ENCODE data around the gene PRKAR1B.
A peak's percentile ranks its signal among the peaks of the same experiment; 100 is the strongest.
"Not testable (repeated sequence)": the region's sequence is repeated elsewhere in the genome, so short reads cannot be mapped to it uniquely, and the experiment has no call there.

PRKAR1B gene

DNA sequence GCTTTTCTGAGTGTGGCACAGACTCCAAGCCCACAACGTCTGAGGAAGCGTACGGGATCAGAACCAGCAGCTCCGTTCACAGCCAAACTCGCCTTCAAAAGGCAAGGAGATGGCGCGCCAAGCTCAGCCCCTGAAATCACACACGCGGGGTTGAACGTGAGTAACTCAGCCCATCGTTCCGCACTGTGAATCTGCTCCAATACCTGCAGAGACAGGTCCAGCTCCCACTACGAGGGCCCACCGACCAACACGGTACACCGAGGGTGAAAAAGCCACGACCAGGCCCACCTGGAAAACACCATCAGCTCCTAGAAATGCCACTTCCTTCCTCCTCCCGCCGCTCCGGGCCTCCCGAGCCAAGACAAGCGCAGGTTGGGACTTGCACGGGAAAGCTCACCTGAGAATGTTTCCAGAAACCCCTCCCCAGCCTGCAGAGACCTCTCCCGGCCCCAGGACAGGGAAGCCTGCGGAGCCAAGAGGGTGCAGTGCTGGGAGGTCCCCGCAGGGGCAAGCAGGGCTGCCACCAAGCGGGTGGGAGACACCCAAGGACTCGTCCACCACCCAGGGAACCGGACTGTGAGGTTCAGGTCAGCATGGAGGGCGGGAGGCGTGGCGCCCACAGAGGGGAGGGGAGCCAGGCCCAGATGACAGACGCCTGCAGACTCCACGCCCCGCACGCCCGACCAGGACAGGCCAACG, 113.5 kb downstream of the PRKAR1B start:
- no peaks in the 10 kb centered on the region for H3K4me1 ChIP-seq (ENCODE audit: control insufficient read depth, insufficient read depth, low read length)

DNA sequence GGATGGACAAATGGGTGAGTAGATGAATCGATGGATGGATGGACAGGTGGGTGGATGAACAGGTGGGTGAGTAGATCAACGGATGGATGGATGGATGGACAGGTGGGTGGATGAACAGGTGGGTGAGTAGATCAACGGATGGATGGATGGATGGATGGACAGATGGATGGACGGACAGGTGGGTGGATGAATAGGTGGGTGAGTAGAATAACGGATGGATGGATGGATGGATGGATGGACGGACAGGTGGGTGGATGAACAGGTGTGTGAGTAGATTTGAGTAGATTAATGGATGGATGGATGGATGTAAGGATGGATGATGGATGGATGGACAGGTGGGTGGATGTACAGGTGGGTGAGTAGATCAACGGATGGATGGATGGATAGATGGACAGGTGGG, 115.2 kb downstream of the PRKAR1B start:
- CTCF ChIA-PET; H3K4me3 ChIP-seq (ENCODE audit: low read depth, low read length); H3K36me3 ChIP-seq (ENCODE audit: control insufficient read depth in 2 of 2, insufficient read depth in 1 of 2, low read length in 2 of 2); POLR2A ChIA-PET; H3K9me3 ChIP-seq (ENCODE audit: control insufficient read depth, insufficient read depth, low read depth, low read length); H3K4me1 ChIP-seq (ENCODE audit: control insufficient read depth, insufficient read depth, low read length); H3K27ac ChIP-seq (ENCODE audit: extremely low read depth, low read depth, low read length): not testable (repeated sequence)
- TF ChIP-seq SCRT2 (tag by site-specific recombination; IDR thresholded peaks at IDR 0.05) (peak; percentile 77), ZBTB17 (tag by site-specific recombination; IDR thresholded peaks at IDR 0.05) (peak; percentile 76), SCRT1 (tag by site-specific recombination; IDR thresholded peaks at IDR 0.05; ENCODE audit: borderline replicate concordance) (peak; percentile 99), ZNF366 (tag by site-specific recombination; conservative IDR thresholded peaks at IDR 0.05) (peak; percentile 67; the same call in 1 of the 2 replicates), EGR2 (tag by site-specific recombination; IDR thresholded peaks at IDR 0.05; ENCODE audit: low read depth) (peak; percentile 67), ZEB2 (tag by site-specific recombination; IDR thresholded peaks at IDR 0.05) (0 out of 2 replicates have a peak, but pooled peaks have one; percentile 34)

More for the DNA sequence above, 113.5 kb downstream of the PRKAR1B start:
- H3K36me3 ChIP-seq (ENCODE audit: control insufficient read depth in 2 of 2, insufficient read depth in 1 of 2, low read length in 2 of 2): no peaks in the 10 kb centered on the region
- no peaks in the 10 kb centered on the region for H3K9me3 ChIP-seq (ENCODE audit: control insufficient read depth, insufficient read depth, low read depth, low read length)
- no peak overlapping the region for H3K4me3 ChIP-seq (ENCODE audit: low read depth, low read length)
- ChIA-PET CTCF (interaction anchor here (0.8 kb wide), 1 partner anchor 499 kb away, joined by 3 read pairs; no protein-coding TSS in a partner anchor), POLR2A (no interaction called here)
- TF ChIP-seq ZNF175 (tag by site-specific recombination; IDR thresholded peaks at IDR 0.05) (no peak), ZNF473 (tag by site-specific recombination; IDR thresholded peaks at IDR 0.05) (no peak), ZNF121 (tag by site-specific recombination; IDR thresholded peaks at IDR 0.05) (no peak), ZNF837 (tag by site-specific recombination; IDR thresholded peaks at IDR 0.05) (no peak)
- TF ChIP-seq, protein P1, sequence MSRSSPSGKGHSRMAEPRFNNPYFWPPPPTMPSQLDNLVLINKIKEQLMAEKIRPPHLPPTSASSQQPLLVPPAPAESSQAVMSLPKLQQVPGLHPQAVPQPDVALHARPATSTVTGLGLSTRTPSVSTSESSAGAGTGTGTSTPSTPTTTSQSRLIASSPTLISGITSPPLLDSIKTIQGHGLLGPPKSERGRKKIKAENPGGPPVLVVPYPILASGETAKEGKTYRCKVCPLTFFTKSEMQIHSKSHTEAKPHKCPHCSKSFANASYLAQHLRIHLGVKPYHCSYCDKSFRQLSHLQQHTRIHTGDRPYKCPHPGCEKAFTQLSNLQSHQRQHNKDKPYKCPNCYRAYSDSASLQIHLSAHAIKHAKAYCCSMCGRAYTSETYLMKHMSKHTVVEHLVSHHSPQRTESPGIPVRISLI (tag by site-specific recombination; IDR thresholded peaks at IDR 0.05): no peak
- TF ChIP-seq, protein P2, sequence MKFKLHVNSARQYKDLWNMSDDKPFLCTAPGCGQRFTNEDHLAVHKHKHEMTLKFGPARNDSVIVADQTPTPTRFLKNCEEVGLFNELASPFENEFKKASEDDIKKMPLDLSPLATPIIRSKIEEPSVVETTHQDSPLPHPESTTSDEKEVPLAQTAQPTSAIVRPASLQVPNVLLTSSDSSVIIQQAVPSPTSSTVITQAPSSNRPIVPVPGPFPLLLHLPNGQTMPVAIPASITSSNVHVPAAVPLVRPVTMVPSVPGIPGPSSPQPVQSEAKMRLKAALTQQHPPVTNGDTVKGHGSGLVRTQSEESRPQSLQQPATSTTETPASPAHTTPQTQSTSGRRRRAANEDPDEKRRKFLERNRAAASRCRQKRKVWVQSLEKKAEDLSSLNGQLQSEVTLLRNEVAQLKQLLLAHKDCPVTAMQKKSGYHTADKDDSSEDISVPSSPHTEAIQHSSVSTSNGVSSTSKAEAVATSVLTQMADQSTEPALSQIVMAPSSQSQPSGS (tag by site-specific recombination; IDR thresholded peaks at IDR 0.05; ENCODE audit: low read depth): no peak
- no peak overlapping the region for H3K27ac ChIP-seq (ENCODE audit: extremely low read depth, low read depth, low read length)

DNA sequence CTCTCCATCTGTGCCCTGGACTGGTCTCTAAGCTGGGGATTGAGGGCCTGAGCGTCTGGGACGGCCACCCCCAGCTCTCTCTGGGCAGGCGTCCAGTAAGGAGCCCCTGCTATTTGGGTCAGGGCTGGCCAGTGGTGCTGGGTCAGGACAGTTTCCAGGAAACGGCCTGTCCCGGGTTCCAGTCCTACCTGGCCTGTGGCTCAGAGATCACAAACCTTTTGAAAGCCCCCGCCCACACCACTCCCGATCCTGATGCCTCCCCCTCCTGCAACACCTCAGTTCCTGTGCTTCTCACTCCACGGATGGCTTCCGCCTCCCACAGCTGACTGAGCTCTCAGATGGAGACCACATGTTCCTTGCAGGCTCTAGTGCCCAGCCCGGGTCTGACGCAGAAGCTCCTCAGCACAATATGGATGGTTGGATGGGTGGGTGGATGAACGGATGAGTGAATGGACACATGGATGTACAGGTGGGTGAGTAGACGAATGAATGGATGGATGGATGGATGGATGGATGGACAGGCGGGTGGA, 115.7 kb downstream of the PRKAR1B start:
- Histone ChIP-seq H3K4me1 (ENCODE audit: control insufficient read depth, insufficient read depth, low read length) (no peaks in the 10 kb centered on the region), H3K27ac (ENCODE audit: extremely low read depth, low read depth, low read length) (no peak overlapping the region), H3K9me3 (ENCODE audit: control insufficient read depth, insufficient read depth, low read depth, low read length) (no peaks in the 10 kb centered on the region), H3K36me3 (ENCODE audit: control insufficient read depth in 2 of 2, insufficient read depth in 1 of 2, low read length in 2 of 2) (no peaks in the 10 kb centered on the region), H3K4me3 (ENCODE audit: low read depth, low read length) (no peak overlapping the region)
- TF ChIP-seq ZNF529 (tag by site-specific recombination; IDR thresholded peaks at IDR 0.05; ENCODE audit: insufficient replicate concordance) (no peak), ZNF202 (tag by site-specific recombination; IDR thresholded peaks at IDR 0.05; ENCODE audit: borderline replicate concordance) (no peak), ZNF311 (tag by site-specific recombination; IDR thresholded peaks at IDR 0.05; ENCODE audit: borderline replicate concordance) (no peak), ZFP3 (tag by site-specific recombination; IDR thresholded peaks at IDR 0.05; ENCODE audit: low read depth) (no peak), ZNF157 (tag by site-specific recombination; IDR thresholded peaks at IDR 0.05) (no peak), ZNF121 (tag by site-specific recombination; IDR thresholded peaks at IDR 0.05) (no peak)
- TF ChIP-seq, protein P3, sequence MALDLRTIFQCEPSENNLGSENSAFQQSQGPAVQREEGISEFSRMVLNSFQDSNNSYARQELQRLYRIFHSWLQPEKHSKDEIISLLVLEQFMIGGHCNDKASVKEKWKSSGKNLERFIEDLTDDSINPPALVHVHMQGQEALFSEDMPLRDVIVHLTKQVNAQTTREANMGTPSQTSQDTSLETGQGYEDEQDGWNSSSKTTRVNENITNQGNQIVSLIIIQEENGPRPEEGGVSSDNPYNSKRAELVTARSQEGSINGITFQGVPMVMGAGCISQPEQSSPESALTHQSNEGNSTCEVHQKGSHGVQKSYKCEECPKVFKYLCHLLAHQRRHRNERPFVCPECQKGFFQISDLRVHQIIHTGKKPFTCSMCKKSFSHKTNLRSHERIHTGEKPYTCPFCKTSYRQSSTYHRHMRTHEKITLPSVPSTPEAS (tag by site-specific recombination; IDR thresholded peaks at IDR 0.05): no peak
- TF ChIP-seq, protein P4, sequence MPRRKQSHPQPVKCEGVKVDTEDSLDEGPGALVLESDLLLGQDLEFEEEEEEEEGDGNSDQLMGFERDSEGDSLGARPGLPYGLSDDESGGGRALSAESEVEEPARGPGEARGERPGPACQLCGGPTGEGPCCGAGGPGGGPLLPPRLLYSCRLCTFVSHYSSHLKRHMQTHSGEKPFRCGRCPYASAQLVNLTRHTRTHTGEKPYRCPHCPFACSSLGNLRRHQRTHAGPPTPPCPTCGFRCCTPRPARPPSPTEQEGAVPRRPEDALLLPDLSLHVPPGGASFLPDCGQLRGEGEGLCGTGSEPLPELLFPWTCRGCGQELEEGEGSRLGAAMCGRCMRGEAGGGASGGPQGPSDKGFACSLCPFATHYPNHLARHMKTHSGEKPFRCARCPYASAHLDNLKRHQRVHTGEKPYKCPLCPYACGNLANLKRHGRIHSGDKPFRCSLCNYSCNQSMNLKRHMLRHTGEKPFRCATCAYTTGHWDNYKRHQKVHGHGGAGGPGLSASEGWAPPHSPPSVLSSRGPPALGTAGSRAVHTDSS (tag by site-specific recombination; IDR thresholded peaks at IDR 0.05): no peak
- ChIA-PET CTCF (no interaction called here), POLR2A (no interaction called here)
